WTC11 (cell line): ENCODE measurements around the gene CROCC2. TPM values are rescaled to one million over a fixed set of nuclear protein-coding genes. Genes with fewer than 3 reads are reported as not detected.

Experiments used
- ATAC-seq: fragments of 200-7000 bp; cut with Tn5 transposase; 2 replicates; pipeline ENCODE4 v1.10.0; 2021; ENCODE audit warnings: mild to moderate bottlenecking, moderate library complexity
- CTCF ChIA-PET: fragments of 300-600 bp; sonication (Branson Sonifier 250); formaldehyde crosslinking; loops from one replicate; lab custom pipeline; 2021; ENCODE audit warnings: antibody characterized with exemption; lab: Charles Lee
- POLR2A ChIA-PET: fragments of 350-600 bp; sonication (Branson Sonifier 250); formaldehyde crosslinking; loops from one replicate; lab custom pipeline; 2021; ENCODE audit warnings: antibody characterized with exemption; lab: Charles Lee
- DNase-seq: peaks from one replicate; pipeline ENCODE4 v3.0.0; 2021; ENCODE audit warnings: low spot score
- H3K27ac Mint-ChIP-seq: 2 replicates; pipeline ENCODE4 v1.8.0; 2021; ENCODE audit warnings: mixed read lengths
- H3K27me3 Mint-ChIP-seq: 2 replicates; pipeline ENCODE4 v1.8.0; 2021; ENCODE audit warnings: low read depth, mild to moderate bottlenecking, moderate library complexity, mixed read lengths
- H3K36me3 Mint-ChIP-seq: 2 replicates; pipeline ENCODE4 v1.8.0; 2021; ENCODE audit warnings: mixed read lengths
- H3K4me1 Mint-ChIP-seq: 2 replicates; pipeline ENCODE4 v1.8.0; 2022; ENCODE audit warnings: mixed read lengths
- H3K4me3 Mint-ChIP-seq: 2 replicates; pipeline ENCODE4 v1.8.0; 2021; ENCODE audit warnings: mild to moderate bottlenecking, moderate library complexity, mixed read lengths
- H3K9me3 Mint-ChIP-seq: 2 replicates; pipeline ENCODE4 v1.8.0; 2021; ENCODE audit warnings: mixed read lengths
- AR ChIP-seq: fragments of 250-450 bp; sonication (Bioruptor Pico); IDR thresholded peaks from 2 replicates; pipeline ENCODE4 v1.9.0; 2021; ENCODE audit warnings: mild to moderate bottlenecking
- CDX4 ChIP-seq: fragments of 250-450 bp; sonication (Bioruptor Pico); IDR thresholded peaks from 2 replicates; pipeline ENCODE4 v1.9.0; 2021; ENCODE audit warnings: moderate library complexity, mild to moderate bottlenecking, inconsistent platforms, borderline replicate concordance
- ETV6 ChIP-seq: sonication (generic); formaldehyde crosslinking; IDR thresholded peaks from 2 replicates; pipeline ENCODE4 v1.8.1; 2022; ENCODE audit warnings: mild to moderate bottlenecking, missing genetic modification reagents
- FOXP1 ChIP-seq: sonication (generic); formaldehyde crosslinking; IDR thresholded peaks from 2 replicates; pipeline ENCODE4 v1.8.0; 2022; ENCODE audit warnings: missing genetic modification reagents, mild to moderate bottlenecking, moderate library complexity, borderline replicate concordance
- MXD4 ChIP-seq: fragments of 250-450 bp; sonication (Bioruptor Pico); IDR thresholded peaks from 2 replicates; pipeline ENCODE4 v1.8.0; 2021; ENCODE audit warnings: mild to moderate bottlenecking, moderate library complexity, borderline replicate concordance
- MYBL2 ChIP-seq: sonication (generic); formaldehyde crosslinking; IDR thresholded peaks from 2 replicates; pipeline ENCODE4 v1.8.1; 2023; ENCODE audit warnings: mild to moderate bottlenecking, moderate library complexity, missing genetic modification reagents
- NFYB ChIP-seq: sonication (generic); formaldehyde crosslinking; conservative IDR thresholded peaks from 2 replicates; pipeline ENCODE4 v1.8.0; 2022; ENCODE audit warnings: low read depth, missing genetic modification reagents
- PREB ChIP-seq: sonication (generic); formaldehyde crosslinking; IDR thresholded peaks from 2 replicates; pipeline ENCODE4 v1.8.1; 2022; ENCODE audit warnings: mild to moderate bottlenecking, missing genetic modification reagents, moderate library complexity, borderline replicate concordance
- SOX15 ChIP-seq: fragments of 250-450 bp; sonication (Bioruptor Pico); IDR thresholded peaks from 2 replicates; pipeline ENCODE4 v1.9.0; 2021; ENCODE audit warnings: mild to moderate bottlenecking
- ZNF219 ChIP-seq: sonication (generic); formaldehyde crosslinking; IDR thresholded peaks from 2 replicates; pipeline ENCODE4 v1.8.0; 2023; ENCODE audit warnings: missing genetic modification reagents, mild to moderate bottlenecking, borderline replicate concordance
- ZNF281 ChIP-seq: sonication (generic); formaldehyde crosslinking; IDR thresholded peaks from 2 replicates; pipeline ENCODE4 v1.8.0; 2023; ENCODE audit warnings: mild to moderate bottlenecking, missing genetic modification reagents
- total RNA-seq: library from RNA; stranded (reverse); gene quantifications from 3 replicates; pipeline ENCODE4 v1.2.3, GENCODE V29; 2021
- TF ChIP-seq, protein P1 (sequence below): sonication (generic); formaldehyde crosslinking; IDR thresholded peaks from 2 replicates; pipeline ENCODE4 v1.8.1; 2022; ENCODE audit warnings: missing genetic modification reagents, borderline replicate concordance

The CROCC2 gene
- total RNA-seq, 1 experiment from 2014 or later: not detected

DNA sequence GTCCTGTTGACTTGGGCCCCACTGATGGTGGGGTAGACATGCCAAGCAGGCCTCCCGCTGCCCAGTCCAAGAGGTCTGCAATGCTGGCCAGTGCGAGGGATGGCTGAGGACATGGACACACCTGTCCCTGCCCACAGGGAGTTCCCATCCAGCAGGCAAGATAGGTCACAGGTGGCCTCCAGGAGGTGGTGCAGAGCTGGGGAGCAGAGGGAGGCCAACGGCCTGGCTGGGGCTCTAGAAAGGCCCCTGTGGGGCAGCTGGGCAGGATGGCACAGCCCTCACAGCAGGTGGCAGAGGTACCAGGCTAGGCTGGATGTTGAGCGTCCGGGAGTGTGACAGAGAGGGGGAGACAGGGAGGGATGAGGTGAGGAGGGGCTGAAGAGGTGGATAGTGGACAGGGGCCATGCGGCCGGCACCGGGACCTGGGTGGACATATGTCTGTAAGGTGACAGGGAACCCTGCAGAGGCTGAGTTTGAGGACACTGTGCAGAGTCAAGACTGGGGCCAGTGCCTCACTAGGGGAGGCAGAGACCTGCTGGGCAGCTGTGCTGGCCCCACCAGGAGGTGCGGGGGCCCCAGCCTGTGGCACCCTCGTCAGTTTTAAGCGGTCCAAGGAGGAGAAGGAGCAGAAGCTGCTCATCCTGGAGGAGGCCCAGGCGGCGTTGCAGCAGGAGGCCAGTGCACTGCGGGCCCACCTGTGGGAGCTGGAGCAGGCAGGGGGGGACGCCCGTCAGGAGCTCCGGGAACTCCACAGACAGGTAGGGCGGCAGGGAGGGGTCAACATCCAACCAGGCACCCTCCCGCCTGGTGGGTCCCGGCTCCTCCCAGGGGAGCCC lies 58.0 kb downstream of the CROCC2 start (continued):
- no peak for TF ChIP-seq AR (CRISPR knock-in tag)

DNA sequence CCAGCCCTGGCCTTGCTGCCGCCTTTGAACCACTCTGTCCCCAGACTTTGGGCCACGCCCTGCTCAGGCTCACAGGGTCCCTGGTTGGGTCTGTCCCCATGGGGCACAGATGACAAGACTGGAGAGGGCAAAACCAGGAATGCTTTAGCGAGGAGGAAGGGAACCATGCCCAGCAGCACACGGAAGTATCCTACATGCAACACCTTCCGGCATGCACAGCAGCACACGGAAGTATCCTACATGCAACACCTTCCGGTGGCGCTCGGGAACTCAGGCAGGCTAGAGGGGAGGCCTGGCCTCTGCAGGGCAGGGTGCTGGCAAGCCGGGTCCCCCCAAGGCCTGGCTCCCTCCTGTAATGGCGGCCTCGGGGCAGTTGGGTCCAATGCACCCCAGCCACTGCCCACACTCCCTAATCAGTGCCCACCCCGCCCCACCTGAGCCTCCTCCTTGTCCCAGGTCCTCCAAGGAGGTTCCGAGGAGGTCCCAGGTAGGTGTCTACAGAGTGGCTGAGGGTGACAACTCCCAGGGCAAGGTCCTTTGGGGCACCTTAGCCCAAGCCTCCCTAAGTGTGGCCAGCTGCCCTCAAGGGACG lies 58.7 kb downstream of the CROCC2 start:
- Mint-ChIP-seq H3K27me3 (no peaks in the 10 kb centered on the region), H3K9me3 (no peaks in the 10 kb centered on the region), H3K4me1 (peaks cover 5% of the 10 kb centered on the region; the same call in 1 of the 2 replicates), H3K36me3 (no peaks in the 10 kb centered on the region), H3K4me3 (no peak overlapping the region), H3K27ac (no peak overlapping the region)
- ATAC-seq (no peak), DNase-seq (no peak)
- ChIA-PET POLR2A (no interaction called here), CTCF (no interaction called here)
- no peak for TF ChIP-seq PREB (CRISPR knock-in tag)
- no peak for TF ChIP-seq ZNF219 (CRISPR knock-in tag)
- no peak for TF ChIP-seq CDX4 (CRISPR knock-in tag)
- no peak for TF ChIP-seq SOX15 (CRISPR knock-in tag)
- no peak for TF ChIP-seq MYBL2 (CRISPR knock-in tag)
- TF ChIP-seq FOXP1 (CRISPR knock-in tag): no peak
- TF ChIP-seq, protein P1, sequence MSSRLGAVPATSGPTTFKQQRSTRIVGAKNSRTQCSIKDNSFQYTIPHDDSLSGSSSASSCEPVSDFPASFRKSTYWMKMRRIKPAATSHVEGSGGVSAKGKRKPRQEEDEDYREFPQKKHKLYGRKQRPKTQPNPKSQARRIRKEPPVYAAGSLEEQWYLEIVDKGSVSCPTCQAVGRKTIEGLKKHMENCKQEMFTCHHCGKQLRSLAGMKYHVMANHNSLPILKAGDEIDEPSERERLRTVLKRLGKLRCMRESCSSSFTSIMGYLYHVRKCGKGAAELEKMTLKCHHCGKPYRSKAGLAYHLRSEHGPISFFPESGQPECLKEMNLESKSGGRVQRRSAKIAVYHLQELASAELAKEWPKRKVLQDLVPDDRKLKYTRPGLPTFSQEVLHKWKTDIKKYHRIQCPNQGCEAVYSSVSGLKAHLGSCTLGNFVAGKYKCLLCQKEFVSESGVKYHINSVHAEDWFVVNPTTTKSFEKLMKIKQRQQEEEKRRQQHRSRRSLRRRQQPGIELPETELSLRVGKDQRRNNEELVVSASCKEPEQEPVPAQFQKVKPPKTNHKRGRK (CRISPR knock-in tag): no peak

GRCh38 chr2:240965296-240965904 lies 59.3 kb downstream of the CROCC2 start:
- ATAC-seq (no peak), DNase-seq (no peak)
- Mint-ChIP-seq H3K27me3 (no peaks in the 10 kb centered on the region), H3K27ac (no peak overlapping the region), H3K9me3 (no peaks in the 10 kb centered on the region), H3K4me3 (no peak overlapping the region), H3K4me1 (peaks cover 5% of the 10 kb centered on the region; the same call in 1 of the 2 replicates), H3K36me3 (no peaks in the 10 kb centered on the region)
- ChIA-PET CTCF (interaction anchor here (0.5 to 2.4 kb wide), 5 partner anchors 18 to 254 kb away, joined by 3 to 11 read pairs (median 4); no protein-coding TSS in a partner anchor), POLR2A (no interaction called here)
- TF ChIP-seq NFYB (CRISPR knock-in tag): no peak
- TF ChIP-seq MXD4 (CRISPR knock-in tag): no peak
- no peak for TF ChIP-seq ETV6
- TF ChIP-seq ZNF281: no peak
